CD8-positive, alpha-beta memory T cell (primary cell): Measurements from ENCODE around the gene RIPOR3. TPM values are rescaled to one million over a fixed set of nuclear protein-coding genes. Genes with fewer than 3 reads are reported as not detected.
A peak's percentile ranks its signal among the peaks of the same experiment; 100 is the strongest.

Source experiments
- CTCF ChIA-PET: fragments of 350-600 bp; sonication (Branson Sonifier 250); formaldehyde crosslinking; loops from one replicate; lab custom pipeline; 2021; ENCODE audit warnings: antibody characterized with exemption; lab: Charles Lee
- POLR2A ChIA-PET: fragments of 350-600 bp; sonication (Branson Sonifier 250); formaldehyde crosslinking; loops from one replicate; lab custom pipeline; 2021; ENCODE audit warnings: antibody characterized with exemption; lab: Charles Lee
- DNase-seq, 5 donors: peaks; one replicate each; pipeline versions ENCODE4 v3.0.0 to v3.0.0-alpha.2; 2020 to 2022; ENCODE audit warnings: mixed read lengths in 1 of 5
- H3K27ac ChIP-seq: one replicate; pipeline ENCODE4 v1.7.0; 2013; ENCODE audit warnings: low read depth, mild to moderate bottlenecking, low read length, moderate library complexity
- H3K27me3 ChIP-seq: 2 replicates; pipeline ENCODE4 v1.7.0; 2013; ENCODE audit warnings: low read length, mild to moderate bottlenecking; ENCODE audit not compliant: insufficient read depth, poor library complexity, severe bottlenecking
- H3K36me3 ChIP-seq: 2 replicates; pipeline ENCODE4 v1.7.0; 2013; ENCODE audit warnings: mild to moderate bottlenecking, low read length, moderate library complexity; ENCODE audit not compliant: insufficient read depth
- H3K4me1 ChIP-seq: 2 replicates; pipeline ENCODE4 v1.7.0; 2013; ENCODE audit warnings: mild to moderate bottlenecking, low read length, moderate library complexity; ENCODE audit not compliant: insufficient read depth
- H3K4me3 ChIP-seq: 2 replicates; pipeline ENCODE4 v1.7.0; 2013; ENCODE audit warnings: mild to moderate bottlenecking, low read length
- H3K9me3 ChIP-seq: 2 replicates; pipeline ENCODE4 v1.7.0; 2013; ENCODE audit warnings: mild to moderate bottlenecking, low read length
- H3K27ac Mint-ChIP-seq, 8 donors: one replicate each; pipeline ENCODE4 v1.8.0; 2020 to 2021; ENCODE audit warnings: mixed read lengths in 8 of 8, mild to moderate bottlenecking in 6 of 8, inconsistent platforms in 3 of 8, moderate library complexity in 3 of 8
- H3K27me3 Mint-ChIP-seq, 2 donors: one replicate each; pipeline ENCODE4 v1.8.0; 2020 to 2021; ENCODE audit warnings: mixed read lengths in 2 of 2, mild to moderate bottlenecking in 1 of 2, moderate library complexity in 1 of 2
- H3K36me3 Mint-ChIP-seq, 3 donors: one replicate each; pipeline ENCODE4 v1.8.0; 2020 to 2021; ENCODE audit warnings: mixed read lengths in 3 of 3, inconsistent platforms in 1 of 3, mild to moderate bottlenecking in 1 of 3
- H3K4me1 Mint-ChIP-seq, 3 donors: one replicate each; pipeline ENCODE4 v1.8.0; 2020 to 2021; ENCODE audit warnings: mixed read lengths in 3 of 3, inconsistent platforms in 1 of 3, mild to moderate bottlenecking in 1 of 3
- H3K4me3 Mint-ChIP-seq, 7 donors: one replicate each; pipeline ENCODE4 v1.8.0; 2020 to 2021; ENCODE audit warnings: mixed read lengths in 7 of 7, mild to moderate bottlenecking in 6 of 7, moderate library complexity in 4 of 7, inconsistent platforms in 2 of 7
- H3K9me3 Mint-ChIP-seq, 5 donors: one replicate each; pipeline ENCODE4 v1.8.0; 2020 to 2022; ENCODE audit warnings: mixed read lengths in 5 of 5, mild to moderate bottlenecking in 3 of 5, moderate library complexity in 2 of 5, inconsistent platforms in 1 of 5
- polyA plus RNA-seq: library from polyadenylated mRNA; unstranded; fragments of 300-500 nt; fragmentation: Illumina TruSeq; gene quantifications from one replicate; pipeline ENCODE4 v1.2.3, GENCODE V29; 2021
- total RNA-seq, 2 experiments: library from RNA; stranded (reverse); gene quantifications; one replicate each; pipeline ENCODE4 v1.2.3, GENCODE V29; 2021

RIPOR3 gene
- total and polyA plus RNA-seq, 3 experiments from 2014 or later: 1.8 TPM; not detected in 2

GRCh38 chr20:50721881-50722281 is 30.5 kb upstream of the RIPOR3 start:
- Mint-ChIP-seq H3K4me3 (no peak overlapping the region), H3K27ac (no peak overlapping the region), H3K27me3 (peaks cover 1 to 16% of the 10 kb centered on the region in 2 donors), H3K36me3 (peaks cover 0 to 3% (median 0%) of the 10 kb centered on the region in 3 donors), H3K9me3 (no peaks in the 10 kb centered on the region), H3K4me1 (no peaks in the 10 kb centered on the region)
- DNase-seq: no peak
- no peaks in the 10 kb centered on the region for H3K36me3 ChIP-seq
- no peak overlapping the region for H3K27ac ChIP-seq
- no peaks in the 10 kb centered on the region for H3K27me3 ChIP-seq
- no peaks in the 10 kb centered on the region for H3K4me1 ChIP-seq
- CTCF ChIA-PET: no interaction called here
- POLR2A ChIA-PET: no interaction called here
- H3K4me3 ChIP-seq: no peak overlapping the region
- H3K9me3 ChIP-seq: no peaks in the 10 kb centered on the region

- ChIA-PET CTCF (no interaction called here), POLR2A (interaction anchor here (0.6 kb wide), 2 partner anchors 529 to 568 kb away, joined by 3 to 4 read pairs; no protein-coding TSS in a partner anchor)
- Mint-ChIP-seq H3K9me3 (no peaks in the 10 kb centered on the region), H3K4me3 (no peak overlapping the region), H3K36me3 (peaks cover 0 to 3% (median 0%) of the 10 kb centered on the region in 3 donors), H3K4me1 (no peaks in the 10 kb centered on the region), H3K27me3 (peaks cover 1 to 15% of the 10 kb centered on the region in 2 donors), H3K27ac (no peak overlapping the region)
- Histone ChIP-seq H3K27me3 (no peaks in the 10 kb centered on the region), H3K4me3 (no peak overlapping the region), H3K9me3 (no peaks in the 10 kb centered on the region), H3K4me1 (no peaks in the 10 kb centered on the region), H3K36me3 (no peaks in the 10 kb centered on the region), H3K27ac (no peak overlapping the region)
- no peak for DNase-seq
These were observed 29.2 kb upstream of the RIPOR3 start for GRCh38 chr20:50720582-50720981.

- peaks cover 1 to 15% of the 10 kb centered on the region in 2 donors for H3K27me3 Mint-ChIP-seq
- Histone ChIP-seq H3K4me3 (no peak overlapping the region), H3K36me3 (no peaks in the 10 kb centered on the region), H3K27ac (no peak overlapping the region), H3K9me3 (no peaks in the 10 kb centered on the region), H3K4me1 (no peaks in the 10 kb centered on the region), H3K27me3 (no peaks in the 10 kb centered on the region)
- CTCF ChIA-PET: no interaction called here
- H3K36me3 Mint-ChIP-seq: peaks cover 0 to 3% (median 0%) of the 10 kb centered on the region in 3 donors
- DNase-seq: no peak
- H3K27ac Mint-ChIP-seq: peak overlapping the region in 1 of 8 donors; percentile 26
- no peaks in the 10 kb centered on the region for H3K4me1 Mint-ChIP-seq
- no peaks in the 10 kb centered on the region for H3K9me3 Mint-ChIP-seq
- POLR2A ChIA-PET: no interaction called here
- H3K4me3 Mint-ChIP-seq: no peak overlapping the region
These were observed 28.7 kb upstream of the RIPOR3 start for GRCh38 chr20:50720026-50720425.

GRCh38 chr20:50719328-50719727 is 28.0 kb upstream of the RIPOR3 start:
- Mint-ChIP-seq H3K27me3 (peaks cover 1 to 15% of the 10 kb centered on the region in 2 donors), H3K4me1 (no peaks in the 10 kb centered on the region), H3K27ac (no peak overlapping the region), H3K4me3 (no peak overlapping the region), H3K9me3 (no peaks in the 10 kb centered on the region), H3K36me3 (peaks cover 0 to 3% (median 0%) of the 10 kb centered on the region in 3 donors)
- Histone ChIP-seq H3K27me3 (no peaks in the 10 kb centered on the region), H3K4me3 (no peak overlapping the region), H3K36me3 (no peaks in the 10 kb centered on the region), H3K4me1 (no peaks in the 10 kb centered on the region), H3K27ac (no peak overlapping the region), H3K9me3 (no peaks in the 10 kb centered on the region)
- POLR2A ChIA-PET: no interaction called here
- CTCF ChIA-PET: interaction anchor here (0.7 kb wide), 1 partner anchor 750 kb away, joined by 3 read pairs; no protein-coding TSS in a partner anchor
- DNase-seq: no peak

GRCh38 chr20:50717974-50718761 is 26.8 kb upstream of the RIPOR3 start:
- H3K9me3 Mint-ChIP-seq: no peaks in the 10 kb centered on the region
- H3K27me3 ChIP-seq: no peaks in the 10 kb centered on the region
- H3K4me1 ChIP-seq: no peaks in the 10 kb centered on the region
- H3K36me3 ChIP-seq: no peaks in the 10 kb centered on the region
- H3K27ac Mint-ChIP-seq: no peak overlapping the region
- H3K4me3 Mint-ChIP-seq: no peak overlapping the region
- no peaks in the 10 kb centered on the region for H3K4me1 Mint-ChIP-seq
- no peak overlapping the region for H3K4me3 ChIP-seq
- POLR2A ChIA-PET: no interaction called here
- H3K27me3 Mint-ChIP-seq: peaks cover 4 to 23% of the 10 kb centered on the region in 2 donors
- no peaks in the 10 kb centered on the region for H3K9me3 ChIP-seq
- DNase-seq: no peak
- no peak overlapping the region for H3K27ac ChIP-seq
- H3K36me3 Mint-ChIP-seq: peaks cover 0 to 2% (median 0%) of the 10 kb centered on the region in 3 donors
- CTCF ChIA-PET: no interaction called here

- Histone ChIP-seq H3K4me1 (no peaks in the 10 kb centered on the region), H3K36me3 (no peaks in the 10 kb centered on the region), H3K27ac (no peak overlapping the region), H3K27me3 (no peaks in the 10 kb centered on the region), H3K9me3 (no peaks in the 10 kb centered on the region), H3K4me3 (no peak overlapping the region)
- CTCF ChIA-PET: no interaction called here
- Mint-ChIP-seq H3K9me3 (no peaks in the 10 kb centered on the region), H3K36me3 (no peaks in the 10 kb centered on the region), H3K4me1 (no peaks in the 10 kb centered on the region), H3K27me3 (peaks cover 7 to 29% of the 10 kb centered on the region in 2 donors), H3K27ac (no peak overlapping the region), H3K4me3 (no peak overlapping the region)
- POLR2A ChIA-PET: no interaction called here
- no peak for DNase-seq
These were observed 26.0 kb upstream of the RIPOR3 start for GRCh38 chr20:50717312-50717711.

GRCh38 chr20:50716518-50716917 is 25.2 kb upstream of the RIPOR3 start:
- ChIA-PET CTCF (no interaction called here), POLR2A (interaction anchor here (0.6 kb wide), 1 partner anchor 20 kb away, joined by 4 read pairs; no protein-coding TSS in a partner anchor)
- Histone ChIP-seq H3K27ac (no peak overlapping the region), H3K4me3 (no peak overlapping the region), H3K4me1 (no peaks in the 10 kb centered on the region), H3K9me3 (no peaks in the 10 kb centered on the region), H3K36me3 (no peaks in the 10 kb centered on the region), H3K27me3 (no peaks in the 10 kb centered on the region)
- no peak overlapping the region for H3K27ac Mint-ChIP-seq
- no peaks in the 10 kb centered on the region for H3K9me3 Mint-ChIP-seq
- H3K4me3 Mint-ChIP-seq: no peak overlapping the region
- DNase-seq: no peak
- H3K4me1 Mint-ChIP-seq: no peaks in the 10 kb centered on the region
- H3K27me3 Mint-ChIP-seq: peaks cover 8 to 34% of the 10 kb centered on the region in 2 donors
- no peaks in the 10 kb centered on the region for H3K36me3 Mint-ChIP-seq

- H3K4me1 ChIP-seq: no peaks in the 10 kb centered on the region
- DNase-seq: no peak
- ChIA-PET CTCF (no interaction called here), POLR2A (no interaction called here)
- no peak overlapping the region for H3K27ac ChIP-seq
- no peak overlapping the region for H3K4me3 ChIP-seq
- H3K9me3 ChIP-seq: no peaks in the 10 kb centered on the region
- H3K27me3 ChIP-seq: no peaks in the 10 kb centered on the region
- H3K36me3 ChIP-seq: no peaks in the 10 kb centered on the region
- H3K4me1 Mint-ChIP-seq: no peaks in the 10 kb centered on the region
- no peak overlapping the region for H3K27ac Mint-ChIP-seq
- peaks cover 0 to 2% (median 0%) of the 10 kb centered on the region in 3 donors for H3K36me3 Mint-ChIP-seq
- H3K9me3 Mint-ChIP-seq: no peaks in the 10 kb centered on the region
- H3K27me3 Mint-ChIP-seq: peaks cover 8 to 40% of the 10 kb centered on the region in 2 donors
- H3K4me3 Mint-ChIP-seq: no peak overlapping the region
These were observed 24.4 kb upstream of the RIPOR3 start for GRCh38 chr20:50715694-50716093.
